Measurements from ENCODE around the gene ANKRD10.

Gene ANKRD10

GRCh38 chr13:110914331-110915056 lies 375 bp downstream of the ANKRD10 start:
- DNase-seq, result peak in 1 of 2 donors; percentile 58

DNA sequence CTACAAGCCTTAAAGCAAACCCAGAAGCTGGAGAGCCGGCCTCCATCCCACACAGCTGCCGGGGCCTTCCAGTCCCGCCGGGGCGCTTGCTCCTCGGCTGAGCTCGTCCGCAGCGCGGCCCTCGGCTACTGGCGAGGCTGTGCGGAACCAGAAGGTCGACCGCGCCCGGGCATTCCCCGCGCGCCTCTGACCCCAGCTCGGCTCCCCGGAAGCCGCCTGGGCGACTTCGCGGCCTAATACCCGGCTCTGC lies 863 bp downstream of the ANKRD10 start:
- DNase-seq, result peak; percentile 69 to 77

- peak in 1 of 2 donors; percentile 13 for DNase-seq
These were observed 1.4 kb downstream of the ANKRD10 start for GRCh38 chr13:110913322-110914080.

DNA sequence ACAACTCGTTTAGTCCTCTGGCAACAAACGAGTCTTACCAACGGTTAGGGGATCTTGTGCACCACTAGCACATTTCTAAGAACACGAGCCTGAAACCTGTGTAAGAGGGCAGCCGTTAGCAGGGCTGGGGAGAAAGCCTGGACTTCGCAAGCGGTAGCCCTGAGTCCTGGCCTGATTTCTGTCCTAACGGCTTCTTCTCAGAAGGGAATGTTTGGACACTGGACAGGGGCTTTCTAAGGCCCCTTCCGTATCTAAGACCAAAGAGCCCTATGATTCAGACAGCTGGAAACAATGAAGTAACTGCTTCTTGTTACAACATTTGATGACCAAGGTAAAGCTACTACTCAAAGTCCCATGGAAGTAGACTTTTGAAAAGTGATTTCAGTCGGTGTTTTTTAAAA lies 2.2 kb downstream of the ANKRD10 start:
- DNase-seq, result peak; percentile 72 to 87

DNA sequence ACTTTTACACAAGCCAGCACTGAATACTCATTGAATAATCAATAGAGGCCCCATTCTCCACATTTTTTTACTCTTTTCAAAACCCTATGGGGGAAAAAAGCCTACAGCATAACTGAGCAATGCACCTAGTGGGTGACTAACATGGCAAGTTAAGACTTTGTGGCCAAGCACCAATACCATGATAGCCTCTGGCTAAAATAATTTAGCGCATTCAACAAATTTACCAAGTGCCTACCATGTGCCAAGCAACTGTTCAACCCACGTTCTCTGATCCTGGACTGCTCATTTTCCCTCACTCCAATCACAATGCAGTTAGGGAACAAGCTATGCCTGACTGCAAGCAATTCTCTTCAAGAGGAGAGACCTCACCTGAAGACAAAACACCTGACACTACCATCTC lies 3.0 kb downstream of the ANKRD10 start:
- DNase-seq, result no peak

DNA sequence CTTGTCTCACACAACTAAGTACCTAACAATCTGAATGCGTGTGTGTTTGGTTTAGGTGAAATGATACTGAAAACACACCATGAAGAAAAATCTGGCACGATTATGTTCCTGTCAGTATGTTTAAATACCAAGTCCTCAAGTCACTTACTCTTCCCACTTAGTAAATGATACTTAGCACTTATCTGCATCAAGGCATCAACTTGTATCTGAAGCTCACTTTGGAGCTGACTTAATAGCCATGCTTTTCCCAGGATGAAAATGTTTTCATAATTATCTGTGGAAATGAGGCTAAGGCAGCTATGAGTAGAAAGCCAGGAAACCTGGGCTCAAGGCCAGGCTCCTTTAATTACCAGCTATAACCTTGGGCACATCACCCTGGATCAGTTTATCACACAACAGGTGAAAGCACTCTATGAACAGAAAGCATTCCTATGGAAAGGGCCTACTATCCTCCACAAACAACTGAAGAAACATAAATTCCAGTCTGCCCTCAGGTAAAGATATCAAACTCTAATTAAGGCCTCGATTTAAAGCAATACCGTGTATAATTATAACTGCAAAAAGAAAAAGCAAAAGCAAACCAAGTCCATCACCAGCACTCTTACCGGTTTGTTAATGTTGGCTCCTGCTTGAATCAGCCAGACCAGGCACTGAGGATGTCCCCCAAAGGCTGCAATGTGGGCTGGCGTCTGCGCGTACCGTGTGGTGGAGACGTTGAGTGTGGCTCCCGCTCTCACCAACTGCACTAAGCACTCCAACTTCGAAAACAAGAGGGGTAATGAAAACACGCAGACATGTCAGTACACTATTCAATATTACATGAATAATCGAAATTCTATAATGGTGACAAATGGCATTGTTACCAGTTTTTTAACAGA lies 4.6 kb downstream of the ANKRD10 start:
- no peak for DNase-seq

DNA sequence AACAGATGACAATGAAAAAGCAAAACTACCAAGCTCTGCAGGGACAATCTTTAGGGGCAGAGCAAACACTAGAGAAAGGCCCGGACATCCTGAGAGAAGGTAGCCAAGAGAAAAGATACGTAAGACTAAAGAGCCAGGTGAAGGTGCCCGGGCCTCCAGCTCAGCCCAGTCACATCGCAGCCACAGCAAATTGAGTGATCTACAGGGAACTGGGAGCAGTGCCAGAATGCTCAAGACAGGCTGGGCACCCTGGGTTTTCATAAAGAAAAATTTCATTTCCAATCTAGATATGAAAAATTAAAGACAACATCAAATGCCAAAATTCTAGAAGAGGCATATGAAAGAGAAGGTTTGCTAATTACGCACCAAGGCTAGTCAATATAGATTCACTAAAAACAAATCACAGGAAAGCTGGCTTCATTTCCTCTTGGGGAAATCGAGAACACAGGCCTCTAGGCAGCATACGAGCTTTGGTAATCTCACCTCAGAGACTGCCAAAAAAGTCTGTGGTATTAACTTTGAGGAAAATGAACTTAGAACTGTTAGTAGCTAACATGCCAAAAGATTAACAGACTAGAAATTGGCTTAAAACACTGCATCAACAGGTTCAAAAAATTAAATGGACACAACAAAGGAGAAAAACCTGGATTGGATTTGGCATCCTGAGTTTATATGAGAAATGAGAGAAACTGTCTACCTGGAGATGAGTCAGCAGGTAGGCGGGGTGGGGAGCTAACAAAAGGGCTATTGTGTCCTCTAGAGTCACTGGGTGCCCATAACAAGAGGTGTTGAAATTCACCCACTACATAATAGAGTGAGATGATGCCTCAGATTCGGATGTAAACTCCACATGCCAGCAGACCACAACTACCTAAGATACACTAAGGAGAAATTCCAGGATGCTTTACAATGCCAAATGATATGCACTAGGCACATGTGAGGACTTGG lies 6.6 kb downstream of the ANKRD10 start:
- DNase-seq, result no peak

GRCh38 chr13:110907301-110907700 lies 7.6 kb downstream of the ANKRD10 start:
- DNase-seq, result no peak

GRCh38 chr13:110904748-110905147 lies 10.1 kb downstream of the ANKRD10 start:
- DNase-seq, result no peak

GRCh38 chr13:110902370-110902769 lies 12.5 kb downstream of the ANKRD10 start:
- no peak for DNase-seq

DNA sequence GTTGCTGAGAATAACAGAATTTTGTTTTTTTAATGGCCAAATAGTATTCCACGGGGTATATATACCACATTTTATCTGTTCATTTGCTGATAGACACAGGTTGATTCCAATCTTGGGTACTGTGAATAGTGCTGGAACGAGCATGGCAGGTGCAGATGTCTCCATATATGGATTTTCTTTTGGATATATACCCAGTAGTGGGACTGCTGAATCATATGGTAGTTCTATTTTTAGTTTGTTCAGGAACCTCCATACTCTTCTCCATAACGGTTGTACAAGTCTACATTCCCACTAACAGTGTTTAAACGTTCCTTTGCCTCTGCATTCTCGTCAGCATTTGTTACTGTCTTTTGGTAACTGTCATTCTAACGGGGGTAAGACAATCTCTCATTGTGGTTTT lies 17.3 kb downstream of the ANKRD10 start:
- no peak for DNase-seq

DNA sequence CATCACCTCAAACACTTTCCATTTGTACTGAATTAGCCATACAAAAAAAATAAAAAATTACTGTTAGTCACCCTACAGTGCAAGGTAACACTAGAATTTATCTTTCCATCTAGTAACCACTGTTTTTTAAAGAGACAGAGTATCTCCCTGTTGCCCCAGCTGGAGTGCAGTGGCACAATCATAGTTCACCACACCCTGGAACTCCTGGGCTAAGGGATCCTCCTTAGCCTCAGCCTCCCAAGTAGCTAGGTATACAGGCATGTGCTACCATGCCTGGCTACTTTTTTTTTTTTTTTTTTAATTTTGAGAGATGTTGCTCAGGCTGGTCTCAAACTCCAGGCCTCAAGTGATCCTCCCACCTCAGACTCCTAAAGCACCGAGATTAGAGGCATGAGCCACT lies 17.9 kb downstream of the ANKRD10 start:
- no peak for DNase-seq

DNA sequence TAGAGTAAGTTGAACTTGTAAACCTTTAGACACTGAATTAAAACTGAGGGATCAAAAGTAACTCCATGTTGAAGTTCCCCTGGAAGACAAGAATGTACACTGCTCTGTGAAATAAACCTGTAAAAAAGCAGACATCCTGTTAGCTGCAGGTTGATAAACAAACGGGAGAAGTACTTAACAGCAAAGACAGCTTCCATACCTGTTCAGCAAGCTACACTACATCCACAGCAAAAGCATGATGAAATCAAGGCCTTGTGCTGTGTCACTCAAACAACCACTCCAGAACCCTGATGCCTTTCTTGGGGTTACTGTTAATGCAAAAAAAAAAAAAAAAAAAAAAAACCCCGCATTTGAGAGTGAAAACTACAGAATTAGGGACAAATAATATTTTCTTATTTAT lies 20.8 kb downstream of the ANKRD10 start:
- no peak for DNase-seq

DNA sequence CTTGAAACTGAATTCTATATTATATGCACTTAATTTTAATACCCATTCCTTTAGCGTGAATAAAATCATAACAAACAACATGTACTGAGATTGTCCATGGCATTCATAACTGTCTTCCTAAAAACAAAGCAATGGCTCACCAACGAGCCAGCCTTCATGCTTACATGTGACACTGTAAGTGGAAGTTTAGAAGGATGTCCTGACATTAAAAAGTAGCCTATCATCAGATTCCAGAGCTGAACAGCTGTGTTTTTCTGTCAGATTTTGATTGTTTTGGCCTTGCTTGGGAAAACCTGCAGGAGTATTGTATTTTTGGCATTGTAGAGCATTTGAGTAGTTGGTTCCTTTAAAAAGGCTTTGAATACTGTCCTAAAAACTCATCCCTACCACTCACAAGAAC lies 21.3 kb downstream of the ANKRD10 start:
- no peak for DNase-seq

GRCh38 chr13:110890279-110891165 lies 24.3 kb downstream of the ANKRD10 start:
- DNase-seq, result peak in 1 of 2 donors; percentile 53

DNA sequence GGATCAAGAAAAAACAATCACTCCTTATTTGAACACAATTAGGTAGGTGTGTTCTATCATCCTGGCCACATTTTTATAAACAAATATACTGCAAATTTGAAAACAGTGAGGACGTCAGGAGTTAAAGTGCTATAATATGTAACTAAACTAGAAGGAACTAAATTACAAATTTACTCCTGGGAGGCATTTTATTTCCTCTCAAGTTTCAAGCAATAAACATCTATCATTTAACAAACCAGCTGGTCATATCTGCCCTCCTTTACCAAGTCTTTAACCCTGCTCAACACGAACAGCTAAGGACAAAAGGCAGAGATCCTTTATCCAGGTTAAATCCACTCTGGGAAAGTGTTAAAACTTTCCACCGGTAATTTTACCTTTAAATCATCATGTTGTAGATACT lies 26.5 kb downstream of the ANKRD10 start:
- DNase-seq, result no peak

DNA sequence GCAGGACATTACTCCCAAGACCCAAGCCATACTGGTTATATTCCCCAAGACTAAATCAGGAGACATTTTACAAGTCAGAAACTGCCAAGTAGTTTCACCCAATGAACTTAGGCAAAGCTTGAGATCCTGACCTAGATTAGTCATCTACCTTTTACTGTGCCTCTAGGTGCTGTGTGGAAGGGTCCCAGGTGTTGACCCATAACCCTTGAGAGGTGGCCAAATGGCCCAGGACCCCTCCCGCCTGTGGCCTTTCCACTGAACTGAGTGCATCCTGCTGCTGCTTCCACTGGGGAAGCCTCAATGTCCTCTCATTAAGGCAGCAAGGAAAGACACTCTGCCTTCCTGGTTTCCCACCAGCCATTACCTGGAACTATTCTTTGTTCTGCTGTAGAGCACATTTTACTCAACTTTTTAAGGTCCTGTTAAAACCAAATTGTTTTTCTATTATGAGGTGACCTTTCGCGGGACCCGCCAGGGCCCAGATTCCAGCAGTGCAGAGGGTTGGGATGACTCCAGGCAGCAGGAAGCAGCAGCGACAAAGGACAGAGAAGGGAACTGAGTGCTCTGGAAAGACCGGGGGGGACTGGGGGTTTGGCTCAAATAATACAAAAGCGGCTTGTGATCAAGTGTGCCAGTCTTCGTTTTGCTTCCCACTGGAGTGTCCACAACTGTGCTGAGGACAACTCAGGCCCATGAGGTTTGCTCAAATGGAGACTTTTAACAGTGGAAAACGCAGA lies 27.1 kb downstream of the ANKRD10 start:
- no peak for DNase-seq

DNA sequence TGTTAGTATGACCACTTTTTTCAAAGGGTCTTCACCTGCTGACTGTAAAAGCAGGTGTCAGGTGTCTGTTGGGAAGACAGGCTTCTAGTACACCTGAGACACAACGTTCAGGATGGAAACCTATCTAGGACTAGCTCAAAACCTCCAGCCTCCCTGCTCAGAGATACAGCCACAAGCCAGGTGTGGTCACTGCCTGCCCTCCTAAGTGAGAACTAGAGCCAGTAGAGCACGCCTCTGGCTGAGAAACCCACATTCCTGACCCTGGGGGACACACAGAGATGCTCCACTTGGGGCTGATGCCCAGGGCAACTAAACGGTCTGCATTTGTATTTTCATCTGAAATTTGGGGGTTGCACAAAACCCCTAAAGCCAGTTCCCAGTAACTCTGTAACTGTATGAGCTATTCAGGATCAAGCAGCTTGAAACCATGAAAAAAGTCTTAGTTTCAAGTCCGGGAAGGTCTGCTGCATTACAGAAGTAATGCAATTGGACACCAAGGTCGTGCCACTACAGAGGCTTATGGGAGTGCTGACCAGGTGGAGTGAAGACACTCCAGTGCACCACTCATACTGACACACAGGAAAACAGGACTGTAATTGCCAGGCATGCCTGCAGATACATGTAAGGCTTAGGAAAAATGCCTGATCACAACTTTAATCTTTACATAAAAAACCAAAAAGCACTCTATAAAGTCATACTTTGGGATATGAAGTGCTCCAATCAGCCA lies 27.8 kb downstream of the ANKRD10 start:
- no peak for DNase-seq

DNA sequence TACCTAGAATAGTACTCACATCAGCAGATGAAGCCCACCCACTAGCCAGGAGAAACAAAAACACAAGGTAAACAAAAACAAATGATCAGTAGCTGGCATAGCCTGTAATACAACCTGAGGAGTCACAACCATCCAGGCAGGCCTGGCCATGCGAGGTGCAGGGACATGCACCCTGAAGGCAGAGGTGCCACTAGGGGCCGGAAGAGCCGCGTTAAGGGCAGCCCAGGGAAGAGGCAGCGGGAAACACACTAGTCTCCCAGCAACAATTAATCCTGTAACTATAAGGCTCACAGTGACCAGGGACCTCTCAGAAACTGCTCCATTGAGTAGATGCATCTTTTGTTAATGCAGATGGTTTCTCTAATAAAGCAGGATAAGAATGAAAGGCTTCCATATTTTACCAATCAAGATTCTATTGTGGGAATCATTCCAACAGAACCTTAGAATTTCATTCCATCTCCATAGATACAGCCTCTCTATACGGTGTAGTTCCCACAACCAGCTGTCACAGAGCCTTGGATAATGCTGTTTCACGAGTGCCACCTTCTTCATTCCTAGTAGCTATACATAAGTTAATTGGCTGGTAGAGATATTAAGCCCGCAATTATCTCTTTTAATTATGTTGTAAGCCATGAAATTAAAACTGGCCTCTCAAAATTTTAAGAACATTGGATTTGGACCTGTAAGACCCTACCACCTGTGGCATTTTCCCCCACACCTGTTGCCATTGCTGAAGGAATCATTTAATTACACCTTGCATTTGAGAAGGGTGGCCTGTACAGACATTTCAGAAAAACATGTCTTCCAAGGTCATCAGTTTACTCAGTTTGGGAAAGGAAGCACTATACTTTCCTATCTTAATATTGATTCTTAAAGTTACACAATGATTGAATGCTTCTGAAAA lies 28.7 kb downstream of the ANKRD10 start:
- DNase-seq, result no peak
